ENCODE measurements around the gene CROCC. TPM values are rescaled to one million over a fixed set of nuclear protein-coding genes. Genes with fewer than 3 reads are reported as not detected.
"Not testable (repeated sequence)": the region's sequence is repeated elsewhere in the genome, so short reads cannot be mapped to it uniquely, and the experiment has no call there.

The CROCC gene
- total and polyA plus RNA-seq, 2 experiments from 2014 or later = 15.1 to 106 TPM

DNA sequence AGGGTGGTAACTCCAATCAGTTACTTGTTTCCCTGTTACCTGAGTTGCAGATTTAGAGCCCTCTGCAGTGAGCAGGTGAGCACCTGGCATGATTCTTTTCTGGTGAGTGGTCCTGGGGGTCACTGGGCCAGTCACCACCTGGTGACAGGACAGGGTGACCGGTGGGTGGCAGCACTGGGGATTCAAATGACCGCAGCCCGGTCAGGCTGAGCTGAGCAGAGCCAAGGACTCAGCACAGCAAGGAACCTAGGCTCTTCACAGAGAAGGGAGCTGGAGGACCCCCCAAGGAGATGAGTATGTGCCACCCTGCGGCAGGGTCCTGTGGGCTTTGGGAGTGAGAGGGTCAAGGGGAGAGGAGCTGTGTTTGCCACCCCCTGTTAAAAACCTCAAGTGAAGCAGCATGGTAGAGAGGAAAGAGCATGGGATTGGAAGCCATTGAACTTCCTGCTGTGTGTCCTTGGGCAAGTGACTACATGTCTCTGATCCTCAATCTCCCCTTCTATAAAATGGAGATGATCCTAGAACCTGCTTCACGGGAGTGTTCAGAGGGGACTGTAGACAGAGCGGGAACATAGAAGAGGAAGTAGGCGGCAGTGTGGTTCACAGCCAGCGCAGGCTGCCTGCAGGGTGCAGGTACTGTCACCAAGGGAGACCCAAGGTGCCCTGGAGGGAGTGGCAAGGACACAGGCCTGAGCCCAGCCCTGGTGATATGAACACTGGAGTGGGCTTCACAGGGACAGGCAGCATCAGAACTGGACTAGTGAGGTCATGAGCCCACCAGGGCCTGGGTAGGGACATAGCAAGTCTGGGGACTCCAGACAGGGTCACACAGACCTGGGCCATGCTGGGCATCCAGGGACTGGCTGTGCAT is 9.6 kb upstream of the CROCC start:
- Mint-ChIP-seq H3K4me1 (peaks cover 25% of the 10 kb centered on the region), H3K4me3 (peak overlapping the region; percentile 20; the same call in 1 of the 3 replicates), H3K27me3 (ENCODE audit: insufficient read depth, low read depth, poor library complexity) (peaks cover 39% of the 10 kb centered on the region)
- H3K36me3 Mint-ChIP-seq (ENCODE audit: low read depth); H3K4me2 ChIP-seq; H3K9me2 ChIP-seq (ENCODE audit: insufficient read depth); H4K20me1 ChIP-seq (replicated peaks; ENCODE audit: insufficient read depth); H3K79me2 ChIP-seq (replicated peaks; ENCODE audit: insufficient read depth); H3K27ac ChIP-seq (ENCODE audit: low read depth); H3K27ac Mint-ChIP-seq; ATAC-seq; H3K36me3 ChIP-seq (ENCODE audit: insufficient read depth); H3K4me3 ChIP-seq; H3K9me3 Mint-ChIP-seq; H2AFZ ChIP-seq: not testable (repeated sequence)
- peak; percentile 59 for DNase-seq (ENCODE audit: low spot score)
- TF ChIP-seq, protein P1, sequence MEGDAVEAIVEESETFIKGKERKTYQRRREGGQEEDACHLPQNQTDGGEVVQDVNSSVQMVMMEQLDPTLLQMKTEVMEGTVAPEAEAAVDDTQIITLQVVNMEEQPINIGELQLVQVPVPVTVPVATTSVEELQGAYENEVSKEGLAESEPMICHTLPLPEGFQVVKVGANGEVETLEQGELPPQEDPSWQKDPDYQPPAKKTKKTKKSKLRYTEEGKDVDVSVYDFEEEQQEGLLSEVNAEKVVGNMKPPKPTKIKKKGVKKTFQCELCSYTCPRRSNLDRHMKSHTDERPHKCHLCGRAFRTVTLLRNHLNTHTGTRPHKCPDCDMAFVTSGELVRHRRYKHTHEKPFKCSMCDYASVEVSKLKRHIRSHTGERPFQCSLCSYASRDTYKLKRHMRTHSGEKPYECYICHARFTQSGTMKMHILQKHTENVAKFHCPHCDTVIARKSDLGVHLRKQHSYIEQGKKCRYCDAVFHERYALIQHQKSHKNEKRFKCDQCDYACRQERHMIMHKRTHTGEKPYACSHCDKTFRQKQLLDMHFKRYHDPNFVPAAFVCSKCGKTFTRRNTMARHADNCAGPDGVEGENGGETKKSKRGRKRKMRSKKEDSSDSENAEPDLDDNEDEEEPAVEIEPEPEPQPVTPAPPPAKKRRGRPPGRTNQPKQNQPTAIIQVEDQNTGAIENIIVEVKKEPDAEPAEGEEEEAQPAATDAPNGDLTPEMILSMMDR (conservative IDR thresholded peaks at IDR 0.05; ENCODE audit: low read depth in 2 of 2) = peak; percentile 48 to 69
- H3K4me1 ChIP-seq (ENCODE audit: insufficient read depth) = peaks cover 12% of the 10 kb centered on the region
- H3F3A ChIP-seq (replicated peaks; ENCODE audit: low read depth) = peaks cover 33% of the 10 kb centered on the region
- H3K27me3 ChIP-seq (ENCODE audit: insufficient read depth) = peaks cover 13% of the 10 kb centered on the region

DNA sequence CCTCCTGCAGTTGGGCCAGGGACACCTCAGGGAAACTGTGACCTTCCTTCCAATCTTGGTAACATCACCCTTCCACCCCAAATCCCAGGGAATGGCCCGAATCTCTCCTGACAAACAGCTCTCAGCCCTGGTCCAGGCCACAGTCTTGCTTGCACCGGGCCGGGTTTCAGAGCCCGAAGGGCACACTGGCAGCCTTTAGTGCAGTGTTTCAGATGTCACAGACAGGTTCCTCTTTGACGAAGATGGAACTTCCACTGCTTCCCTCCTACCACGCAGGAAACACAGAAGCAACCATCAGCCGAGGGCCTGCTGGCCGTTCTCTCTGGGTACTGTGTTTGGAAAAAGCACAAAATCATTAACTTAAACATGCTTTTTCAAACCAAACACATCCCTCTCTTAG is 9.0 kb upstream of the CROCC start:
- Histone ChIP-seq H3F3A (replicated peaks; ENCODE audit: low read depth) (peaks cover 33% of the 10 kb centered on the region), H3K4me1 (ENCODE audit: insufficient read depth) (peaks cover 12% of the 10 kb centered on the region), H3K27me3 (ENCODE audit: insufficient read depth) (peaks cover 13% of the 10 kb centered on the region), H2AFZ (0 out of 2 replicates have a peak overlapping the region, but pooled peaks have one; percentile 99)
- H3K4me3 ChIP-seq; H3K9me3 Mint-ChIP-seq; H3K36me3 Mint-ChIP-seq (ENCODE audit: low read depth); H3K27ac Mint-ChIP-seq; H3K36me3 ChIP-seq (ENCODE audit: insufficient read depth); DNase-seq (ENCODE audit: low spot score); H4K20me1 ChIP-seq (replicated peaks; ENCODE audit: insufficient read depth); H3K27ac ChIP-seq (ENCODE audit: low read depth); H3K79me2 ChIP-seq (replicated peaks; ENCODE audit: insufficient read depth); ATAC-seq; H3K9me2 ChIP-seq (ENCODE audit: insufficient read depth); H3K4me2 ChIP-seq: not testable (repeated sequence)
- Mint-ChIP-seq H3K4me1 (peaks cover 23% of the 10 kb centered on the region), H3K27me3 (ENCODE audit: insufficient read depth, low read depth, poor library complexity) (peaks cover 39% of the 10 kb centered on the region), H3K4me3 (peak overlapping the region; percentile 81)

DNA sequence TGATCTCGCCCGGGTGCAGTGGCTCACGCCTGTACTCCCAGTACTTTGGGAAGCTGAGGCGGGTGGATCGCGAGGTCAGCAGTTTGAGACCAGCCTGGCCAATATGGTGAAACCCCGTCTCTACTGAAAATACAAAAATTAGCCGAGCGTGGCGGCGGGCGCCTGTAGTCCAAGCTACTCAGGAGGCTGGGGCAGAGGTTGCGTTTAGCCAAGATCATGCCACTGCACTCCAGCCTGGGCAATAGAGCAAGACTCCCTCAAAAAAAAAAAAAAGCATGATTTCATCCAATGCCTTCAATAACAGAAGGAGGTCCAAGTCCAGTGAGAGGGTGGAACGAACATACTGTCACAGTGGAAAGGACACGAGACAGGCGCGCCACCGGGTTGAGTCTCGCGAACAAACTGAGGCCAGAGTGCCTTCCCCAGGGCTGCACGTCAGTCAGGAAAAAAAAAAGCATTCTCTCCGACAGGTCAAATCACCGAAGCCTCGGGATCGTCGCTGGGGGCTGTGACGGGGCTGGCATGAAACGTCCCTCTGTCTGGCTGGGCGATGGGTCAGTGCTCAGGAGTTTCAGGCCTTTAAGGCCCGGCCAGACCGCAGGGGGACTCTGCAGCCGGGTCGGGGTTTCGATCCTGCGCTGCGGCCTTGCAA is 8.4 kb upstream of the CROCC start:
- H3K36me3 ChIP-seq (ENCODE audit: insufficient read depth) = no peaks in the 10 kb centered on the region
- peak overlapping the region; percentile 89 for H3K4me3 ChIP-seq
- Mint-ChIP-seq H3K27me3 (ENCODE audit: insufficient read depth, low read depth, poor library complexity) (peaks cover 39% of the 10 kb centered on the region), H3K9me3 (no peaks in the 10 kb centered on the region), H3K36me3 (ENCODE audit: low read depth) (no peaks in the 10 kb centered on the region; the same call in 2 of the 3 replicates), H3K4me1 (peaks cover 20% of the 10 kb centered on the region), H3K27ac (peak overlapping the region; percentile 82; the same call in 1 of the 2 replicates), H3K4me3 (peak overlapping the region; percentile 81)
- H3K79me2 ChIP-seq (replicated peaks; ENCODE audit: insufficient read depth) = no peaks in the 10 kb centered on the region
- H3K4me2 ChIP-seq = peak overlapping the region; percentile 98
- H3F3A ChIP-seq (replicated peaks; ENCODE audit: low read depth) = peaks cover 33% of the 10 kb centered on the region
- H3K9me2 ChIP-seq (ENCODE audit: insufficient read depth) = no peaks in the 10 kb centered on the region
- TF ChIP-seq, protein P2, sequence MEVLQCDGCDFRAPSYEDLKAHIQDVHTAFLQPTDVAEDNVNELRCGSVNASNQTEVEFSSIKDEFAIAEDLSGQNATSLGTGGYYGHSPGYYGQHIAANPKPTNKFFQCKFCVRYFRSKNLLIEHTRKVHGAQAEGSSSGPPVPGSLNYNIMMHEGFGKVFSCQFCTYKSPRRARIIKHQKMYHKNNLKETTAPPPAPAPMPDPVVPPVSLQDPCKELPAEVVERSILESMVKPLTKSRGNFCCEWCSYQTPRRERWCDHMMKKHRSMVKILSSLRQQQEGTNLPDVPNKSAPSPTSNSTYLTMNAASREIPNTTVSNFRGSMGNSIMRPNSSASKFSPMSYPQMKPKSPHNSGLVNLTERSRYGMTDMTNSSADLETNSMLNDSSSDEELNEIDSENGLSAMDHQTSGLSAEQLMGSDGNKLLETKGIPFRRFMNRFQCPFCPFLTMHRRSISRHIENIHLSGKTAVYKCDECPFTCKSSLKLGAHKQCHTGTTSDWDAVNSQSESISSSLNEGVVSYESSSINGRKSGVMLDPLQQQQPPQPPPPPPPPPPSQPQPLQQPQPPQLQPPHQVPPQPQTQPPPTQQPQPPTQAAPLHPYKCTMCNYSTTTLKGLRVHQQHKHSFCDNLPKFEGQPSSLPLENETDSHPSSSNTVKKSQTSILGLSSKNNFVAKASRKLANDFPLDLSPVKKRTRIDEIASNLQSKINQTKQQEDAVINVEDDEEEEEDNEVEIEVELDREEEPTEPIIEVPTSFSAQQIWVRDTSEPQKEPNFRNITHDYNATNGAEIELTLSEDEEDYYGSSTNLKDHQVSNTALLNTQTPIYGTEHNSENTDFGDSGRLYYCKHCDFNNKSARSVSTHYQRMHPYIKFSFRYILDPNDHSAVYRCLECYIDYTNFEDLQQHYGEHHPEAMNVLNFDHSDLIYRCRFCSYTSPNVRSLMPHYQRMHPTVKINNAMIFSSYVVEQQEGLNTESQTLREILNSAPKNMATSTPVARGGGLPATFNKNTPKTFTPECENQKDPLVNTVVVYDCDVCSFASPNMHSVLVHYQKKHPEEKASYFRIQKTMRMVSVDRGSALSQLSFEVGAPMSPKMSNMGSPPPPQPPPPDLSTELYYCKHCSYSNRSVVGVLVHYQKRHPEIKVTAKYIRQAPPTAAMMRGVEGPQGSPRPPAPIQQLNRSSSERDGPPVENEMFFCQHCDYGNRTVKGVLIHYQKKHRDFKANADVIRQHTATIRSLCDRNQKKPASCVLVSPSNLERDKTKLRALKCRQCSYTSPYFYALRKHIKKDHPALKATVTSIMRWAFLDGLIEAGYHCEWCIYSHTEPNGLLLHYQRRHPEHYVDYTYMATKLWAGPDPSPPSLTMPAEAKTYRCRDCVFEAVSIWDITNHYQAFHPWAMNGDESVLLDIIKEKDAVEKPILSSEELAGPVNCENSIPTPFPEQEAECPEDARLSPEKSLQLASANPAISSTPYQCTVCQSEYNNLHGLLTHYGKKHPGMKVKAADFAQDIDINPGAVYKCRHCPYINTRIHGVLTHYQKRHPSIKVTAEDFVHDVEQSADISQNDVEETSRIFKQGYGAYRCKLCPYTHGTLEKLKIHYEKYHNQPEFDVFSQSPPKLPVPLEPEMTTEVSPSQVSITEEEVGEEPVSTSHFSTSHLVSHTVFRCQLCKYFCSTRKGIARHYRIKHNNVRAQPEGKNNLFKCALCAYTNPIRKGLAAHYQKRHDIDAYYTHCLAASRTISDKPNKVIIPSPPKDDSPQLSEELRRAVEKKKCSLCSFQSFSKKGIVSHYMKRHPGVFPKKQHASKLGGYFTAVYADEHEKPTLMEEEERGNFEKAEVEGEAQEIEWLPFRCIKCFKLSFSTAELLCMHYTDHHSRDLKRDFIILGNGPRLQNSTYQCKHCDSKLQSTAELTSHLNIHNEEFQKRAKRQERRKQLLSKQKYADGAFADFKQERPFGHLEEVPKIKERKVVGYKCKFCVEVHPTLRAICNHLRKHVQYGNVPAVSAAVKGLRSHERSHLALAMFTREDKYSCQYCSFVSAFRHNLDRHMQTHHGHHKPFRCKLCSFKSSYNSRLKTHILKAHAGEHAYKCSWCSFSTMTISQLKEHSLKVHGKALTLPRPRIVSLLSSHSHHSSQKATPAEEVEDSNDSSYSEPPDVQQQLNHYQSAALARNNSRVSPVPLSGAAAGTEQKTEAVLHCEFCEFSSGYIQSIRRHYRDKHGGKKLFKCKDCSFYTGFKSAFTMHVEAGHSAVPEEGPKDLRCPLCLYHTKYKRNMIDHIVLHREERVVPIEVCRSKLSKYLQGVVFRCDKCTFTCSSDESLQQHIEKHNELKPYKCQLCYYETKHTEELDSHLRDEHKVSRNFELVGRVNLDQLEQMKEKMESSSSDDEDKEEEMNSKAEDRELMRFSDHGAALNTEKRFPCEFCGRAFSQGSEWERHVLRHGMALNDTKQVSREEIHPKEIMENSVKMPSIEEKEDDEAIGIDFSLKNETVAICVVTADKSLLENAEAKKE (CRISPR knock-in tag; IDR thresholded peaks at IDR 0.05) = no peak
- TF ChIP-seq, protein P3, sequence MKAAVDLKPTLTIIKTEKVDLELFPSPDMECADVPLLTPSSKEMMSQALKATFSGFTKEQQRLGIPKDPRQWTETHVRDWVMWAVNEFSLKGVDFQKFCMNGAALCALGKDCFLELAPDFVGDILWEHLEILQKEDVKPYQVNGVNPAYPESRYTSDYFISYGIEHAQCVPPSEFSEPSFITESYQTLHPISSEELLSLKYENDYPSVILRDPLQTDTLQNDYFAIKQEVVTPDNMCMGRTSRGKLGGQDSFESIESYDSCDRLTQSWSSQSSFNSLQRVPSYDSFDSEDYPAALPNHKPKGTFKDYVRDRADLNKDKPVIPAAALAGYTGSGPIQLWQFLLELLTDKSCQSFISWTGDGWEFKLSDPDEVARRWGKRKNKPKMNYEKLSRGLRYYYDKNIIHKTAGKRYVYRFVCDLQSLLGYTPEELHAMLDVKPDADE (IDR thresholded peaks at IDR 0.05) = no peak
- ATAC-seq = no peak
- H3K27me3 ChIP-seq (ENCODE audit: insufficient read depth) = peaks cover 13% of the 10 kb centered on the region
- H3K4me1 ChIP-seq (ENCODE audit: insufficient read depth) = peaks cover 12% of the 10 kb centered on the region
- peak overlapping the region; percentile 78; the same call in 1 of the 2 replicates for H3K27ac ChIP-seq (ENCODE audit: low read depth)
- H4K20me1 ChIP-seq (replicated peaks; ENCODE audit: insufficient read depth) = no peaks in the 10 kb centered on the region
- peak overlapping the region; percentile 99 for H2AFZ ChIP-seq
- no peak for DNase-seq (ENCODE audit: low spot score)
